A549 (cell line): ENCODE data around the gene GNAT2. TPM values are rescaled to one million over a fixed set of nuclear protein-coding genes. Genes with fewer than 3 reads are reported as not detected.
A peak's percentile ranks its signal among the peaks of the same experiment; 100 is the strongest.

Source experiments
- ATAC-seq, 2 experiments: fragments of 200-7000 bp in 1 of 2; fragments of >200 bp in 1 of 2; cut with Nextera tagmentation in 1 of 2; cut with Tn5 transposase in 1 of 2; 3 replicates each; pipeline versions ENCODE4 v1.8.0 to v1.9.1; 2018 to 2020; ENCODE audit warnings: mild to moderate bottlenecking in 1 of 2, moderate library complexity in 1 of 2
- CTCF ChIA-PET: fragments of 300-600 bp; sonication (Branson Sonifier 250); formaldehyde crosslinking; extraction: SDS; loops from one replicate; lab custom pipeline; 2021; ENCODE audit warnings: antibody characterized with exemption, inconsistent platforms; lab: Yijun Ruan, JAX
- POLR2A ChIA-PET: fragments of 350-600 bp; formaldehyde crosslinking; extraction: SDS; loops from one replicate; lab custom pipeline; 2021; ENCODE audit warnings: antibody characterized with exemption, inconsistent platforms; lab: Yijun Ruan, JAX
- DNase-seq, 2 experiments: peaks; one replicate each; pipeline versions ENCODE4 v3.0.0 to v3.0.0-alpha.2; 2011 to 2016; ENCODE audit warnings: low read depth in 1 of 2, low spot score in 1 of 2
- FAIRE-seq: peaks from 2 replicates; lab custom pipeline; 2011; peaks lifted over from hg19 to GRCh38; lab: Jason Lieb, UNC
- H3K27ac ChIP-seq, 2 experiments: fragments of >200 bp; sonication (Bioruptor Twin); formaldehyde crosslinking; 3 replicates each; pipeline ENCODE4 v1.5.1; 2016 to 2017
- H3K4me1 ChIP-seq: fragments of >200 bp; sonication (Bioruptor Twin); formaldehyde crosslinking; 3 replicates; pipeline ENCODE4 v1.6.1; 2016
- H3K4me2 ChIP-seq: fragments of >200 bp; sonication (Bioruptor Twin); formaldehyde crosslinking; 3 replicates; pipeline ENCODE4 v1.6.1; 2016
- H3K4me3 ChIP-seq: fragments of >200 bp; sonication (Bioruptor Twin); formaldehyde crosslinking; 3 replicates; pipeline ENCODE4 v1.5.1; 2016
- H3K9me3 ChIP-seq: fragments of >200 bp; sonication (Bioruptor Twin); formaldehyde crosslinking; 3 replicates; pipeline ENCODE4 v1.6.1; 2016
- CBX8 ChIP-seq: fragments of 200-600 bp; sonication (generic); IDR thresholded peaks from 2 replicates; pipeline ENCODE4 v1.6.1; 2016
- CEBPB ChIP-seq, 2 experiments: fragments of >200 bp in 1 of 2; sonication (Bioruptor Twin) in 1 of 2; formaldehyde crosslinking in 1 of 2; IDR thresholded peaks; 2 replicates each; pipeline ENCODE4 v1.6.1; 2012 to 2016
- CHD2 ChIP-seq: fragments of 150-350 bp; IDR thresholded peaks from 2 replicates; pipeline ENCODE4 v1.6.1; 2014; ENCODE audit warnings: low read length; ENCODE audit not compliant: partially characterized antibody
- CHD4 ChIP-seq: fragments of 200-600 bp; sonication (generic); IDR thresholded peaks from 2 replicates; pipeline ENCODE4 v1.6.1; 2016; ENCODE audit warnings: antibody characterized with exemption, mild to moderate bottlenecking, borderline replicate concordance
- EHMT2 ChIP-seq: fragments of 200-600 bp; sonication (generic); IDR thresholded peaks from 2 replicates; pipeline ENCODE4 v1.6.1; 2016; ENCODE audit warnings: antibody characterized with exemption, low read depth, mild to moderate bottlenecking, moderate library complexity
- HDAC2 ChIP-seq: fragments of 200-600 bp; sonication (generic); IDR thresholded peaks from 2 replicates; pipeline ENCODE4 v1.6.1; 2016
- JUNB ChIP-seq: fragments of >200 bp; sonication (Bioruptor Twin); formaldehyde crosslinking; IDR thresholded peaks from 2 replicates; pipeline ENCODE4 v1.6.1; 2016
- KDM5A ChIP-seq: fragments of 200-600 bp; sonication (generic); IDR thresholded peaks from 2 replicates; pipeline ENCODE4 v1.6.1; 2016; ENCODE audit warnings: antibody characterized with exemption, mild to moderate bottlenecking
- MAZ ChIP-seq: fragments of 150-350 bp; IDR thresholded peaks from 2 replicates; pipeline ENCODE4 v1.6.1; 2014; ENCODE audit warnings: antibody characterized with exemption, low read depth, low read length, borderline replicate concordance
- MYC ChIP-seq: IDR thresholded peaks from 2 replicates; pipeline ENCODE4 v1.6.1; 2012; ENCODE audit warnings: mild to moderate bottlenecking, inconsistent platforms, low read length, improper control_type of control experiment, borderline replicate concordance
- NFE2L2 ChIP-seq: fragments of 150-350 bp; conservative IDR thresholded peaks from 2 replicates; pipeline ENCODE4 v1.6.1; 2014; ENCODE audit warnings: low read length
- RAD21 ChIP-seq, 2 experiments: fragments of >200 bp in 1 of 2; sonication (Bioruptor Twin) in 1 of 2; formaldehyde crosslinking in 1 of 2; IDR thresholded peaks in 1 of 2; conservative IDR thresholded peaks in 1 of 2; 2 replicates in 1 of 2; 3 replicates in 1 of 2; pipeline ENCODE4 v1.6.1; 2012 to 2018; ENCODE audit warnings: inconsistent platforms in 1 of 2
- RARB ChIP-seq: fragments of 250-450 bp; sonication (Bioruptor Pico); IDR thresholded peaks from 2 replicates; pipeline ENCODE4 v1.8.0; 2021; ENCODE audit warnings: mild to moderate bottlenecking, moderate library complexity
- RCOR1 ChIP-seq: fragments of 150-350 bp; IDR thresholded peaks from 2 replicates; pipeline ENCODE4 v1.6.1; 2014; ENCODE audit warnings: antibody characterized with exemption, low read length, low read depth
- RNF2 ChIP-seq: fragments of 200-600 bp; sonication (generic); IDR thresholded peaks from 2 replicates; pipeline ENCODE4 v1.6.1; 2016; ENCODE audit warnings: low read depth, mild to moderate bottlenecking, antibody characterized with exemption, moderate library complexity, borderline replicate concordance
- SMC3 ChIP-seq: fragments of >200 bp; sonication (Bioruptor Twin); formaldehyde crosslinking; IDR thresholded peaks from 3 replicates; pipeline ENCODE4 v1.6.1; 2018; ENCODE audit warnings: inconsistent platforms
- TFCP2L1 ChIP-seq: fragments of 250-450 bp; sonication (Bioruptor Pico); IDR thresholded peaks from 2 replicates; pipeline ENCODE4 v1.5.0; 2021; ENCODE audit warnings: mild to moderate bottlenecking
- TP53 ChIP-seq: fragments of 250-450 bp; sonication (Bioruptor Pico); IDR thresholded peaks from 2 replicates; pipeline ENCODE4 v1.5.0; 2021; ENCODE audit warnings: mild to moderate bottlenecking, moderate library complexity
- ZFP36 ChIP-seq: fragments of 450-650 bp; IDR thresholded peaks from 2 replicates; pipeline ENCODE4 v1.6.1; 2014; ENCODE audit warnings: borderline replicate concordance; ENCODE audit not compliant: partially characterized antibody
- WGBS: methylation state at CpG from one replicate; pipeline ENCODE4 v1.1.6; 2017; ENCODE audit errors: missing lambda C conversion rate; 5-methylcytosine and 5-hydroxymethylcytosine counted together
- polyA plus RNA-seq, 4 experiments: library from polyadenylated mRNA; depleted of rRNA in 3 of 4; stranded (reverse); fragments of >200 nt; fragmentation: RNase III in 1 of 4; extraction: RNeasy Plus Mini Kit Qiagen cat#74134 plus additional on column Dnase treatment in 1 of 4; gene quantifications; 2 replicates in 3 of 4; 3 replicates in 1 of 4; pipeline ENCODE4 v1.2.3, GENCODE V29; 2011 to 2017
- TF ChIP-seq, protein P1 (sequence below): IDR thresholded peaks from 2 replicates; pipeline ENCODE4 v1.6.1; 2012
- TF ChIP-seq, protein P2 (sequence below): fragments of >200 bp; sonication (Bioruptor Twin); formaldehyde crosslinking; IDR thresholded peaks from 3 replicates; pipeline ENCODE4 v1.5.1; 2016
- TF ChIP-seq, protein P3 (sequence below): fragments of 250-450 bp; sonication (Bioruptor Pico); IDR thresholded peaks from 2 replicates; pipeline ENCODE4 v1.5.0; 2020; ENCODE audit warnings: low read depth, mild to moderate bottlenecking, moderate library complexity
- TF ChIP-seq, protein P4 (sequence below): fragments of >200 bp; sonication (Bioruptor Twin); formaldehyde crosslinking; IDR thresholded peaks from 3 replicates; pipeline ENCODE4 v1.6.1; 2016

GNAT2 gene
- polyA plus RNA-seq, 2 of the 4 experiments (the other 2 are of a cell fraction): 0.16 to 0.25 TPM

DNA sequence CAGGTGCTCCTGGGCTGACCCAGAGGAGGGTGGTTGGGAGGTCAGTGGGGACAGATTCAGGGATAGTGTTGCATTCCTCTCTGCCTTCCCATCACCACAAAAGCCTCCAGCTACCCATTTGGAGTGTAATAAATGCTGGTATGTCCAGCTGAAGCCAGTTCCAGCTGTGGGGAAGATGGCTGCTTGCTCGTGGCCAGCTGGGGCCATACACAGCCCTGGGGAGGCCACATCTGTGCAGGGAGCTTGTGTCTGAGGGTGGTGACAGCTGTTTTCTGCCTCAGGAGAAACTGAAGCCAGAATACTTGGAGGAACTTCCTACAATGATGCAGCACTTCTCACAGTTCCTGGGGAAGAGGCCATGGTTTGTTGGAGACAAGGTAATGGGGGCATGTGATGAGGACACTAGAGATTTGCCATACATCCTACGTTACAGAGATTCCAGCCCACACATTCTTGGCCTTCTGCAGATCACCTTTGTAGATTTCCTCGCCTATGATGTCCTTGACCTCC, 39.2 kb upstream of the GNAT2 start:
- H3K4me2 ChIP-seq: no peak overlapping the region
- H3K4me3 ChIP-seq: no peak overlapping the region
- WGBS: 64% methylated on average over 3 of the region's 3 CpGs
- H3K4me1 ChIP-seq: 0 out of 3 replicates have a peak, but pooled peaks cover 5% of the 10 kb centered on the region
- ChIA-PET POLR2A (no interaction called here), CTCF (interaction anchor here (0.6 to 10.6 kb wide), 7 partner anchors 9 to 326 kb away, joined by 3 to 187 read pairs (median 4); partner anchors contain the start of genes AHCYL1 and GSTM2)
- no peak for DNase-seq
- no peak for FAIRE-seq
- no peaks in the 10 kb centered on the region for H3K9me3 ChIP-seq
- no peak for ATAC-seq
- TF ChIP-seq, protein P1, sequence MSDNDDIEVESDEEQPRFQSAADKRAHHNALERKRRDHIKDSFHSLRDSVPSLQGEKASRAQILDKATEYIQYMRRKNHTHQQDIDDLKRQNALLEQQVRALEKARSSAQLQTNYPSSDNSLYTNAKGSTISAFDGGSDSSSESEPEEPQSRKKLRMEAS: no peak
- TF ChIP-seq RAD21 (conservative IDR thresholded peaks at IDR 0.05 in 1 of 2, IDR thresholded peaks at IDR 0.05 in 1 of 2) (no peak), EHMT2 (no peak), HDAC2 (no peak), JUNB (no peak), RCOR1 (no peak), TFCP2L1 (CRISPR knock-in tag) (no peak), CHD4 (no peak), NFE2L2 (no peak), MYC (no peak)
- H3K27ac ChIP-seq: peak overlapping the region in 1 of 2 experiments; percentile 41; a peak in 2 of 6 replicates

DNA sequence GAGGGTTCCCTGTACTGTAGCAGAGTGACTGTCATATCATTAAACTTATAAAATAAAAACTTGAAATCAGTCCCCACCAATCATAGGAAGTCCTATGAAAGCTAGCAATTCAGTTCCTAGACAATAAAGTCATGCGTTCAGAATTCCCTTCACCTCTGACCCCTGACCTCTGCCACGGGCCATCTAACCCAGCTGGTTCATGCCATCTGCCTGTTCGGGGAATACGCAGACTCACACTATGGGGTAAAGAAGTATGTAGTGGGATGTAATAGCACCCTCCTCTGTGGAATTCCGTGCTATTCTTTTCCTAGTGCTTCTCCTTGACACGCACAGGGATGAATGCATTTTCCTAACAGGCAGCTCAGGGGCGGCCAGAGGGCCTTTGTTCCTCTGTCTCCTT, 38.6 kb upstream of the GNAT2 start:
- H3K4me3 ChIP-seq: no peak overlapping the region
- ATAC-seq (no peak), FAIRE-seq (no peak), DNase-seq (no peak)
- WGBS: 94% methylated on average over 7 of the region's 7 CpGs
- no peak overlapping the region; a peak in 1 of 6 replicates for H3K27ac ChIP-seq
- no peaks in the 10 kb centered on the region for H3K9me3 ChIP-seq
- no peak overlapping the region for H3K4me2 ChIP-seq
- TF ChIP-seq CBX8 (no peak), SMC3 (no peak), ZFP36 (no peak), CHD4 (no peak), CEBPB (IDR thresholded peaks at IDR 0.05) (no peak), RNF2 (no peak), MAZ (no peak), TP53 (no peak)
- TF ChIP-seq, protein P2, sequence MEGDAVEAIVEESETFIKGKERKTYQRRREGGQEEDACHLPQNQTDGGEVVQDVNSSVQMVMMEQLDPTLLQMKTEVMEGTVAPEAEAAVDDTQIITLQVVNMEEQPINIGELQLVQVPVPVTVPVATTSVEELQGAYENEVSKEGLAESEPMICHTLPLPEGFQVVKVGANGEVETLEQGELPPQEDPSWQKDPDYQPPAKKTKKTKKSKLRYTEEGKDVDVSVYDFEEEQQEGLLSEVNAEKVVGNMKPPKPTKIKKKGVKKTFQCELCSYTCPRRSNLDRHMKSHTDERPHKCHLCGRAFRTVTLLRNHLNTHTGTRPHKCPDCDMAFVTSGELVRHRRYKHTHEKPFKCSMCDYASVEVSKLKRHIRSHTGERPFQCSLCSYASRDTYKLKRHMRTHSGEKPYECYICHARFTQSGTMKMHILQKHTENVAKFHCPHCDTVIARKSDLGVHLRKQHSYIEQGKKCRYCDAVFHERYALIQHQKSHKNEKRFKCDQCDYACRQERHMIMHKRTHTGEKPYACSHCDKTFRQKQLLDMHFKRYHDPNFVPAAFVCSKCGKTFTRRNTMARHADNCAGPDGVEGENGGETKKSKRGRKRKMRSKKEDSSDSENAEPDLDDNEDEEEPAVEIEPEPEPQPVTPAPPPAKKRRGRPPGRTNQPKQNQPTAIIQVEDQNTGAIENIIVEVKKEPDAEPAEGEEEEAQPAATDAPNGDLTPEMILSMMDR: no peak
- TF ChIP-seq, protein P3, sequence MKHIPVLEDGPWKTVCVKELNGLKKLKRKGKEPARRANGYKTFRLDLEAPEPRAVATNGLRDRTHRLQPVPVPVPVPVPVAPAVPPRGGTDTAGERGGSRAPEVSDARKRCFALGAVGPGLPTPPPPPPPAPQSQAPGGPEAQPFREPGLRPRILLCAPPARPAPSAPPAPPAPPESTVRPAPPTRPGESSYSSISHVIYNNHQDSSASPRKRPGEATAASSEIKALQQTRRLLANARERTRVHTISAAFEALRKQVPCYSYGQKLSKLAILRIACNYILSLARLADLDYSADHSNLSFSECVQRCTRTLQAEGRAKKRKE (CRISPR knock-in tag): no peak
- CTCF ChIA-PET: interaction anchor here (0.6 to 10.6 kb wide), 7 partner anchors 9 to 327 kb away, joined by 3 to 187 read pairs (median 4); partner anchors contain the start of genes AHCYL1 and GSTM2
- 0 out of 3 replicates have a peak, but pooled peaks cover 5% of the 10 kb centered on the region for H3K4me1 ChIP-seq
- POLR2A ChIA-PET: no interaction called here

DNA sequence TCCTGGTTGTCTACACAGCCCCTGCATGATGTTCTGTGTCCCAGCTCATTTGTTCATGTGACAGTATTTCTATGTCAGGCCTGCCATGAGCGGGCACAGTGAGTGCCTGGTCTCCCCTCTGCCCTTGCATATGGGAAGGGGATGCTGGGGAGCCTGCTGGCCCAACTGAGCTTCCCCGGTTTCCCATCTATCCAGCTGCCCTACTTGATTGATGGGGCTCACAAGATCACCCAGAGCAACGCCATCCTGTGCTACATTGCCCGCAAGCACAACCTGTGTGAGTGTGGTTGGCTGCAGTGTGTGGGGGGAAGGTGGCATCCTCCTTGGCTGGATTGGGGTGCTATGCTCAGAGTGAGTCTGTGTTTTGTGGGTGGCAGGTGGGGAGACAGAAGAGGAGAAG, 38.0 kb upstream of the GNAT2 start:
- ChIA-PET POLR2A (no interaction called here), CTCF (interaction anchor here (1.0 to 10.6 kb wide), 5 partner anchors 8 to 327 kb away, joined by 3 to 187 read pairs (median 4); partner anchors contain the start of gene GSTM2)
- DNase-seq (no peak), FAIRE-seq (no peak), ATAC-seq (no peak)
- Histone ChIP-seq H3K4me1 (0 out of 3 replicates have a peak, but pooled peaks cover 5% of the 10 kb centered on the region), H3K27ac (no peak overlapping the region), H3K9me3 (no peaks in the 10 kb centered on the region), H3K4me3 (no peak overlapping the region), H3K4me2 (no peak overlapping the region)
- 86% methylated on average over 4 of the region's 4 CpGs for WGBS
- TF ChIP-seq SMC3 (no peak), CHD2 (no peak), RARB (CRISPR knock-in tag) (no peak), KDM5A (no peak), RCOR1 (no peak), TFCP2L1 (CRISPR knock-in tag) (no peak)
- TF ChIP-seq, protein P4, sequence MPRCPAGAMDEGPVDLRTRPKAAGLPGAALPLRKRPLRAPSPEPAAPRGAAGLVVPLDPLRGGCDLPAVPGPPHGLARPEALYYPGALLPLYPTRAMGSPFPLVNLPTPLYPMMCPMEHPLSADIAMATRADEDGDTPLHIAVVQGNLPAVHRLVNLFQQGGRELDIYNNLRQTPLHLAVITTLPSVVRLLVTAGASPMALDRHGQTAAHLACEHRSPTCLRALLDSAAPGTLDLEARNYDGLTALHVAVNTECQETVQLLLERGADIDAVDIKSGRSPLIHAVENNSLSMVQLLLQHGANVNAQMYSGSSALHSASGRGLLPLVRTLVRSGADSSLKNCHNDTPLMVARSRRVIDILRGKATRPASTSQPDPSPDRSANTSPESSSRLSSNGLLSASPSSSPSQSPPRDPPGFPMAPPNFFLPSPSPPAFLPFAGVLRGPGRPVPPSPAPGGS: no peak
